Natural killer cell treated with Interleukin-12 subunit alpha and Interleukin-12 subunit beta and Interleukin-15 and Interleukin-18, amount 100 ng/mL, for 72 hours (primary cell): ENCODE data around the gene C1orf21. TPM values are rescaled to one million over a fixed set of nuclear protein-coding genes. Genes with fewer than 3 reads are reported as not detected.

Experiments
- ATAC-seq, 2 donors: fragments of 150-1000 bp; cut with Tn5 transposase in 1 of 2; sonication (Bioruptor Pico), chemical (Tn5 transposase) in 1 of 2; 2 replicates each; pipeline ENCODE4 v1.10.0; 2021
- DNase-seq: peaks from one replicate; pipeline ENCODE4 v3.0.0; 2022; ENCODE audit warnings: low spot score
- H3K27ac Mint-ChIP-seq, 2 donors: 1 replicate in 1 of 2; 2 replicates in 1 of 2; pipeline ENCODE4 v1.8.0; 2022; ENCODE audit warnings: mixed read lengths in 2 of 2, mild to moderate bottlenecking in 1 of 2, moderate library complexity in 1 of 2
- H3K27me3 Mint-ChIP-seq, 2 donors: 1 replicate in 1 of 2; 2 replicates in 1 of 2; pipeline ENCODE4 v1.8.0; 2022; ENCODE audit warnings: mixed read lengths in 2 of 2
- H3K36me3 Mint-ChIP-seq: one replicate; pipeline ENCODE4 v1.8.0; 2022; ENCODE audit warnings: mixed read lengths
- H3K4me1 Mint-ChIP-seq, 2 donors: 1 replicate in 1 of 2; 2 replicates in 1 of 2; pipeline ENCODE4 v1.8.0; 2022; ENCODE audit warnings: low read depth in 2 of 2, mixed read lengths in 2 of 2, mild to moderate bottlenecking in 1 of 2
- H3K4me3 Mint-ChIP-seq: one replicate; pipeline ENCODE4 v1.8.0; 2022; ENCODE audit warnings: mixed read lengths
- H3K9me3 Mint-ChIP-seq: 2 replicates; pipeline ENCODE4 v1.8.0; 2022; ENCODE audit warnings: mixed read lengths
- total RNA-seq, 2 donors: library from RNA; stranded (reverse); gene quantifications; one replicate each; pipeline ENCODE4 v1.2.3, GENCODE V29; 2022

C1orf21 gene
- total RNA-seq, 2 donors from 2014 or later = 18.0 to 28.3 TPM

- Mint-ChIP-seq H3K36me3 (no peaks in the 10 kb centered on the region), H3K27ac (peak overlapping the region; percentile 69 to 84), H3K27me3 (no peaks in the 10 kb centered on the region), H3K4me1 (peaks cover 28 to 36% of the 10 kb centered on the region in 2 donors), H3K9me3 (no peaks in the 10 kb centered on the region), H3K4me3 (no peak overlapping the region)
- ATAC-seq (no peak), DNase-seq (no peak)
These were observed 21.8 kb downstream of the C1orf21 start for GRCh38 chr1:184408580-184408979.

- peaks cover 24 to 36% of the 10 kb centered on the region in 2 donors for H3K4me1 Mint-ChIP-seq
- ATAC-seq (no peak), DNase-seq (no peak)
- no peaks in the 10 kb centered on the region for H3K9me3 Mint-ChIP-seq
- H3K4me3 Mint-ChIP-seq = peak overlapping the region; percentile 47
- no peaks in the 10 kb centered on the region for H3K27me3 Mint-ChIP-seq
- peak overlapping the region; percentile 69 to 84 for H3K27ac Mint-ChIP-seq
- no peaks in the 10 kb centered on the region for H3K36me3 Mint-ChIP-seq
These were observed 22.2 kb downstream of the C1orf21 start for GRCh38 chr1:184409011-184409410.

GRCh38 chr1:184412472-184412871 lies 25.6 kb downstream of the C1orf21 start:
- no peak for ATAC-seq

GRCh38 chr1:184416481-184416880 lies 29.7 kb downstream of the C1orf21 start:
- Mint-ChIP-seq H3K4me1 (peaks cover 45 to 47% of the 10 kb centered on the region in 2 donors), H3K9me3 (no peaks in the 10 kb centered on the region), H3K36me3 (no peaks in the 10 kb centered on the region), H3K27me3 (no peaks in the 10 kb centered on the region), H3K27ac (no peak overlapping the region), H3K4me3 (no peak overlapping the region)
- DNase-seq (no peak), ATAC-seq (no peak)

More at GRCh38 chr1:184412472-184412871, 25.6 kb downstream of the C1orf21 start:
- no peaks in the 10 kb centered on the region for H3K36me3 Mint-ChIP-seq
- no peak for DNase-seq
- H3K4me3 Mint-ChIP-seq = no peak overlapping the region
- H3K27me3 Mint-ChIP-seq = no peaks in the 10 kb centered on the region
- H3K27ac Mint-ChIP-seq = no peak overlapping the region
- peaks cover 35 to 37% of the 10 kb centered on the region in 2 donors for H3K4me1 Mint-ChIP-seq
- no peaks in the 10 kb centered on the region for H3K9me3 Mint-ChIP-seq

- Mint-ChIP-seq H3K27ac (no peak overlapping the region), H3K4me1 (peaks cover 50 to 52% of the 10 kb centered on the region in 2 donors), H3K27me3 (no peaks in the 10 kb centered on the region)
These were observed 30.1 kb downstream of the C1orf21 start for GRCh38 chr1:184416946-184417345.

GRCh38 chr1:184417916-184418315 lies 31.1 kb downstream of the C1orf21 start:
- peak overlapping the region; percentile 52 for H3K4me3 Mint-ChIP-seq
- H3K9me3 Mint-ChIP-seq = no peaks in the 10 kb centered on the region
- H3K36me3 Mint-ChIP-seq = no peaks in the 10 kb centered on the region
- peaks cover 55 to 57% of the 10 kb centered on the region in 2 donors for H3K4me1 Mint-ChIP-seq
- DNase-seq (no peak), ATAC-seq (no peak)
- H3K27ac Mint-ChIP-seq = peak overlapping the region; percentile 53 to 59
- no peaks in the 10 kb centered on the region for H3K27me3 Mint-ChIP-seq

More at GRCh38 chr1:184416946-184417345, 30.1 kb downstream of the C1orf21 start:
- Mint-ChIP-seq H3K36me3 (no peaks in the 10 kb centered on the region), H3K4me3 (no peak overlapping the region), H3K9me3 (no peaks in the 10 kb centered on the region)
- no peak for DNase-seq
- ATAC-seq = no peak

GRCh38 chr1:184418652-184419349 lies 32.0 kb downstream of the C1orf21 start:
- no peak for ATAC-seq
- H3K4me1 Mint-ChIP-seq = peaks cover 57 to 60% of the 10 kb centered on the region in 2 donors
- no peak for DNase-seq
- H3K27ac Mint-ChIP-seq = peak overlapping the region; percentile 53 to 59
- no peaks in the 10 kb centered on the region for H3K36me3 Mint-ChIP-seq
- no peaks in the 10 kb centered on the region for H3K27me3 Mint-ChIP-seq
- no peaks in the 10 kb centered on the region for H3K9me3 Mint-ChIP-seq
- peak overlapping the region; percentile 52 for H3K4me3 Mint-ChIP-seq

GRCh38 chr1:184419350-184420161 lies 32.7 kb downstream of the C1orf21 start:
- ATAC-seq (no peak), DNase-seq (no peak)
- Mint-ChIP-seq H3K27me3 (no peaks in the 10 kb centered on the region), H3K36me3 (no peaks in the 10 kb centered on the region), H3K9me3 (no peaks in the 10 kb centered on the region), H3K27ac (peak overlapping the region; percentile 53 to 59), H3K4me1 (peaks cover 58 to 66% of the 10 kb centered on the region in 2 donors), H3K4me3 (peak overlapping the region; percentile 52)

GRCh38 chr1:184422490-184423233 lies 35.8 kb downstream of the C1orf21 start:
- no peak overlapping the region for H3K27ac Mint-ChIP-seq
- DNase-seq = no peak

GRCh38 chr1:184423649-184424048 lies 36.8 kb downstream of the C1orf21 start:
- peaks cover 5% of the 10 kb centered on the region for H3K36me3 Mint-ChIP-seq
- no peak overlapping the region for H3K4me3 Mint-ChIP-seq
- DNase-seq (no peak), ATAC-seq (no peak)
- no peak overlapping the region for H3K27ac Mint-ChIP-seq
- H3K9me3 Mint-ChIP-seq = no peaks in the 10 kb centered on the region
- no peaks in the 10 kb centered on the region for H3K27me3 Mint-ChIP-seq
- H3K4me1 Mint-ChIP-seq = peaks cover 61 to 71% of the 10 kb centered on the region in 2 donors

More at GRCh38 chr1:184422490-184423233, 35.8 kb downstream of the C1orf21 start:
- no peaks in the 10 kb centered on the region for H3K9me3 Mint-ChIP-seq
- H3K36me3 Mint-ChIP-seq = no peaks in the 10 kb centered on the region
- H3K4me1 Mint-ChIP-seq = peaks cover 65 to 72% of the 10 kb centered on the region in 2 donors
- no peak for ATAC-seq
- H3K27me3 Mint-ChIP-seq = no peaks in the 10 kb centered on the region
- H3K4me3 Mint-ChIP-seq = no peak overlapping the region

- no peaks in the 10 kb centered on the region for H3K27me3 Mint-ChIP-seq
- no peak overlapping the region for H3K4me3 Mint-ChIP-seq
- H3K36me3 Mint-ChIP-seq = peaks cover 5% of the 10 kb centered on the region
- no peak for DNase-seq
- H3K9me3 Mint-ChIP-seq = no peaks in the 10 kb centered on the region
- ATAC-seq = no peak
- H3K27ac Mint-ChIP-seq = no peak overlapping the region
- peaks cover 59 to 66% of the 10 kb centered on the region in 2 donors for H3K4me1 Mint-ChIP-seq
These were observed 37.3 kb downstream of the C1orf21 start for GRCh38 chr1:184424157-184424556.

GRCh38 chr1:184424945-184425344 lies 38.1 kb downstream of the C1orf21 start:
- ATAC-seq (no peak), DNase-seq (no peak)
- Mint-ChIP-seq H3K27ac (no peak overlapping the region), H3K4me1 (peaks cover 51 to 58% of the 10 kb centered on the region in 2 donors), H3K36me3 (peaks cover 5% of the 10 kb centered on the region), H3K4me3 (no peak overlapping the region), H3K9me3 (no peaks in the 10 kb centered on the region), H3K27me3 (no peaks in the 10 kb centered on the region)

- Mint-ChIP-seq H3K36me3 (peaks cover 5% of the 10 kb centered on the region), H3K9me3 (no peaks in the 10 kb centered on the region), H3K4me1 (peaks cover 51 to 55% of the 10 kb centered on the region in 2 donors), H3K27me3 (no peaks in the 10 kb centered on the region), H3K4me3 (no peak overlapping the region), H3K27ac (peak overlapping the region in 1 of 2 donors; percentile 44)
- DNase-seq (no peak), ATAC-seq (no peak)
These were observed 38.8 kb downstream of the C1orf21 start for GRCh38 chr1:184425449-184426277.
